GM23338 (cell line): ENCODE data around the gene HOXA9. TPM values are rescaled to one million over a fixed set of nuclear protein-coding genes. Genes with fewer than 3 reads are reported as not detected.

ENCODE experiments used
- ATAC-seq: fragments of 200-7000 bp; cut with Tn5 transposase; 3 replicates; pipeline ENCODE4 v1.9.1; 2020
- DNase-seq: peaks from one replicate; pipeline ENCODE4 v3.0.0-alpha.2; 2015; ENCODE audit warnings: low spot score
- H2AFZ ChIP-seq: fragments of 200-600 bp; sonication (generic); 2 replicates; pipeline ENCODE4 v1.8.0; 2016; ENCODE audit warnings: antibody characterized with exemption, mild to moderate bottlenecking, moderate library complexity
- H3F3A ChIP-seq: fragments of 200-600 bp; sonication (generic); replicated peaks from 2 replicates; pipeline ENCODE4 v1.8.0; 2017; ENCODE audit warnings: antibody characterized with exemption, mixed run types, low read depth
- H3K27ac ChIP-seq: fragments of 200-600 bp; sonication (generic); 2 replicates; pipeline ENCODE4 v1.6.1; 2016; ENCODE audit warnings: low read depth
- H3K27me3 ChIP-seq: fragments of 200-600 bp; sonication (generic); 2 replicates; pipeline ENCODE4 v1.8.0; 2016; ENCODE audit warnings: mild to moderate bottlenecking, mixed run types, moderate library complexity; ENCODE audit not compliant: insufficient read depth
- H3K36me3 ChIP-seq: fragments of 200-600 bp; sonication (generic); 2 replicates; pipeline ENCODE4 v1.8.0; 2016; ENCODE audit warnings: mild to moderate bottlenecking; ENCODE audit not compliant: insufficient read depth
- H3K4me1 ChIP-seq: fragments of 200-600 bp; sonication (generic); 2 replicates; pipeline ENCODE4 v1.8.0; 2016; ENCODE audit warnings: mild to moderate bottlenecking, moderate library complexity; ENCODE audit not compliant: insufficient read depth
- H3K4me2 ChIP-seq: fragments of 200-600 bp; sonication (generic); 2 replicates; pipeline ENCODE4 v1.7.1; 2017; ENCODE audit warnings: mixed run types
- H3K4me3 ChIP-seq: fragments of 200-600 bp; sonication (generic); 2 replicates; pipeline ENCODE4 v1.6.1; 2016; ENCODE audit warnings: mixed run types
- H3K79me2 ChIP-seq: fragments of 200-600 bp; sonication (generic); replicated peaks from 2 replicates; pipeline ENCODE4 v1.8.0; 2017; ENCODE audit warnings: mild to moderate bottlenecking; ENCODE audit not compliant: insufficient read depth
- H3K9me2 ChIP-seq: fragments of 200-600 bp; sonication (generic); 2 replicates; pipeline ENCODE4 v1.8.0; 2017; ENCODE audit not compliant: insufficient read depth
- H4K20me1 ChIP-seq: fragments of 200-600 bp; sonication (generic); replicated peaks from 2 replicates; pipeline ENCODE4 v1.8.0; 2017; ENCODE audit warnings: mild to moderate bottlenecking; ENCODE audit not compliant: insufficient read depth
- H3K27ac Mint-ChIP-seq: 2 replicates; pipeline ENCODE4 v1.8.0; 2020; ENCODE audit warnings: inconsistent platforms, mild to moderate bottlenecking, moderate library complexity, mixed read lengths
- H3K27me3 Mint-ChIP-seq: 3 replicates; pipeline ENCODE4 v1.8.0; 2022; ENCODE audit warnings: low read depth, mild to moderate bottlenecking, moderate library complexity, mixed read lengths, inconsistent platforms; ENCODE audit not compliant: insufficient read depth, poor library complexity
- H3K36me3 Mint-ChIP-seq: 3 replicates; pipeline ENCODE4 v1.8.0; 2021; ENCODE audit warnings: low read depth, mild to moderate bottlenecking, inconsistent platforms, moderate library complexity, mixed read lengths
- H3K4me1 Mint-ChIP-seq: 3 replicates; pipeline ENCODE4 v1.8.0; 2020; ENCODE audit warnings: mild to moderate bottlenecking, inconsistent platforms, mixed read lengths
- H3K4me3 Mint-ChIP-seq: 3 replicates; pipeline ENCODE4 v1.8.0; 2021; ENCODE audit warnings: moderate library complexity, mild to moderate bottlenecking, inconsistent platforms, mixed read lengths
- H3K9me3 Mint-ChIP-seq: 3 replicates; pipeline ENCODE4 v1.8.0; 2020; ENCODE audit warnings: moderate library complexity, mild to moderate bottlenecking, inconsistent platforms, mixed read lengths
- CREB1 ChIP-seq: fragments of 250-450 bp; sonication (Bioruptor Pico); IDR thresholded peaks from 2 replicates; pipeline ENCODE4 v1.5.0; 2020; ENCODE audit warnings: low read depth, mild to moderate bottlenecking, moderate library complexity
- EZH2 ChIP-seq: fragments of 200-600 bp; sonication (generic); IDR thresholded peaks from one replicate; pipeline ENCODE4 v1.8.0; 2017; ENCODE audit warnings: antibody characterized with exemption, mild to moderate bottlenecking, low read depth; ENCODE audit not compliant: unreplicated experiment
- EZH2phosphoT487 ChIP-seq: fragments of 200-600 bp; sonication (generic); IDR thresholded peaks from one replicate; pipeline ENCODE4 v1.8.1; 2018; ENCODE audit warnings: antibody characterized with exemption; ENCODE audit not compliant: unreplicated experiment
- JUNB ChIP-seq: IDR thresholded peaks from one replicate; pipeline ENCODE4 v1.6.1; 2016; ENCODE audit warnings: antibody characterized with exemption; ENCODE audit not compliant: unreplicated experiment
- NANOG ChIP-seq: IDR thresholded peaks from 2 replicates; pipeline ENCODE4 v1.6.1; 2016; ENCODE audit warnings: antibody characterized with exemption, borderline replicate concordance
- POLR2AphosphoS5 ChIP-seq: IDR thresholded peaks from 2 replicates; pipeline ENCODE4 v1.6.1; 2016; ENCODE audit warnings: antibody characterized with exemption, low read depth
- STAT1 ChIP-seq: IDR thresholded peaks from one replicate; pipeline ENCODE4 v1.6.1; 2016; ENCODE audit warnings: antibody characterized with exemption; ENCODE audit not compliant: unreplicated experiment
- ZNF114 ChIP-seq: fragments of 250-450 bp; sonication (Bioruptor Pico); IDR thresholded peaks from 2 replicates; pipeline ENCODE4 v1.5.0; 2020; ENCODE audit warnings: mild to moderate bottlenecking, moderate library complexity
- ZNF331 ChIP-seq: fragments of 250-450 bp; sonication (Bioruptor Pico); IDR thresholded peaks from 2 replicates; pipeline ENCODE4 v1.5.0; 2020; ENCODE audit warnings: low read depth, mild to moderate bottlenecking, moderate library complexity
- polyA plus RNA-seq: library from polyadenylated mRNA; unstranded; fragments of >200 nt; fragmentation: Nextera tagmentation; extraction: Ambion mirVana; gene quantifications from 2 replicates; pipeline ENCODE4 v1.2.1, GENCODE V29; 2016
- total RNA-seq: library from RNA; depleted of rRNA; stranded (reverse); fragments of >200 nt; shearing (Covaris generic); gene quantifications from 2 replicates; pipeline ENCODE4 v1.2.3, GENCODE V29; 2014
- TF ChIP-seq, protein P1 (sequence below): IDR thresholded peaks from one replicate; pipeline ENCODE4 v1.6.1; 2018; ENCODE audit warnings: antibody characterized with exemption; ENCODE audit not compliant: unreplicated experiment
- TF ChIP-seq, protein P2 (sequence below): IDR thresholded peaks from 2 replicates; pipeline ENCODE4 v1.6.1; 2016; ENCODE audit warnings: antibody characterized with exemption
- TF ChIP-seq, protein P3 (sequence below), 2 experiments: fragments of 200-600 bp in 1 of 2; sonication (generic) in 1 of 2; conservative IDR thresholded peaks; 2 replicates each; pipeline versions ENCODE4 v1.5.1 to v1.6.1; 2016 to 2017; ENCODE audit warnings: antibody characterized with exemption in 2 of 2, low read depth in 2 of 2, mild to moderate bottlenecking in 2 of 2, moderate library complexity in 1 of 2

The HOXA9 gene
- total and polyA plus RNA-seq, 2 experiments from 2014 or later, result not detected

DNA sequence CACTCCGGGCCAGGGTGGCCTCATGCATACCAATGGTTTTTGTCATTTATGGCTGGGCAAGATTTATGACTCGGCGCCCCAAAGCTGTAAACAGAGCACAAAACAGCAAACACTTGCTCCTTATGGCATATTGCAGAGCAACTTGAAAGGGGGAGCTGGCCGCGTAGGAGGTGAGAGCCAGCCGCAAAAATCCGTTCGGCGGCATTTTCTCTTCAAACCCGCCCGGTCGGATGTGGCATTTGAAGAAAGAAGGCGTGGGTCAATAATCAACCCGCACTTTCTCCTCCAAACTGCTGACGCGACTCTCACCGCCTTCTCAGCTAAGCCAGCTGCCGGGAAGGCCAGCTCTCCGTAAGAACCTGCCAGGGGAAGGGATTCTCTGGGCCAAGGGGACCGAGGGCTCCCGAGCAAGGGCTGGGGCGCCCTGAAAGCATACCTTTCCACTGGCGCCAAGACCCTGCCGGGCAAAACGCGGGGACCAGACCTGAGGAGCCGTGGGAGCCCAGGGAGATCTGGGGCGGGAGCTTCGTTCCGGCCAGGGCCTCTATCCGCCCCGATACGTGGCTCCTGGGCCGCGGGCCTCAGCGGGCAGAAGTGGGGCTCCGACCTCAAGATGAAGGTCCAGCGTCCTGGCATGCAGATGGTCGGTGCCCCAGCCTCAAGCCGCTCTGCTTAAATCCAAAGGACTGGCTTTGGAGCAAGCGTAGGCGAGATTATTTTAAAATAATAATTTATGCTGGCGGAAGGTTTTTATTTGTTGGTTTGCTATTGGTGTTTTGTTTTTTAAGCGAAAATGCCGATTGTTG, 49.9 kb downstream of the HOXA9 start:
- peak; percentile 63 for DNase-seq
- H3K36me3 Mint-ChIP-seq, result no peaks in the 10 kb centered on the region
- 0 out of 2 replicates have a peak overlapping the region, but pooled peaks have one; percentile 36 for H3K4me2 ChIP-seq
- 0 out of 2 replicates have a peak overlapping the region, but pooled peaks have one; percentile 26 for H3K4me3 ChIP-seq
- H3K4me3 Mint-ChIP-seq, result no peak overlapping the region
- peaks cover 67% of the 10 kb centered on the region for H4K20me1 ChIP-seq
- no peaks in the 10 kb centered on the region for H3K9me2 ChIP-seq
- no peaks in the 10 kb centered on the region for H3K79me2 ChIP-seq
- no peaks in the 10 kb centered on the region for H3K36me3 ChIP-seq
- H3K4me1 Mint-ChIP-seq, result peaks cover 13% of the 10 kb centered on the region
- no peak overlapping the region for H3K27ac Mint-ChIP-seq
- peaks cover 97% of the 10 kb centered on the region for H3K27me3 ChIP-seq
- peaks cover 46% of the 10 kb centered on the region for H3F3A ChIP-seq
- H2AFZ ChIP-seq, result no peak overlapping the region
- peaks cover 12% of the 10 kb centered on the region; the same call in 2 of the 3 replicates for H3K9me3 Mint-ChIP-seq
- H3K27me3 Mint-ChIP-seq, result peaks cover 95% of the 10 kb centered on the region
- TF ChIP-seq, protein P1, sequence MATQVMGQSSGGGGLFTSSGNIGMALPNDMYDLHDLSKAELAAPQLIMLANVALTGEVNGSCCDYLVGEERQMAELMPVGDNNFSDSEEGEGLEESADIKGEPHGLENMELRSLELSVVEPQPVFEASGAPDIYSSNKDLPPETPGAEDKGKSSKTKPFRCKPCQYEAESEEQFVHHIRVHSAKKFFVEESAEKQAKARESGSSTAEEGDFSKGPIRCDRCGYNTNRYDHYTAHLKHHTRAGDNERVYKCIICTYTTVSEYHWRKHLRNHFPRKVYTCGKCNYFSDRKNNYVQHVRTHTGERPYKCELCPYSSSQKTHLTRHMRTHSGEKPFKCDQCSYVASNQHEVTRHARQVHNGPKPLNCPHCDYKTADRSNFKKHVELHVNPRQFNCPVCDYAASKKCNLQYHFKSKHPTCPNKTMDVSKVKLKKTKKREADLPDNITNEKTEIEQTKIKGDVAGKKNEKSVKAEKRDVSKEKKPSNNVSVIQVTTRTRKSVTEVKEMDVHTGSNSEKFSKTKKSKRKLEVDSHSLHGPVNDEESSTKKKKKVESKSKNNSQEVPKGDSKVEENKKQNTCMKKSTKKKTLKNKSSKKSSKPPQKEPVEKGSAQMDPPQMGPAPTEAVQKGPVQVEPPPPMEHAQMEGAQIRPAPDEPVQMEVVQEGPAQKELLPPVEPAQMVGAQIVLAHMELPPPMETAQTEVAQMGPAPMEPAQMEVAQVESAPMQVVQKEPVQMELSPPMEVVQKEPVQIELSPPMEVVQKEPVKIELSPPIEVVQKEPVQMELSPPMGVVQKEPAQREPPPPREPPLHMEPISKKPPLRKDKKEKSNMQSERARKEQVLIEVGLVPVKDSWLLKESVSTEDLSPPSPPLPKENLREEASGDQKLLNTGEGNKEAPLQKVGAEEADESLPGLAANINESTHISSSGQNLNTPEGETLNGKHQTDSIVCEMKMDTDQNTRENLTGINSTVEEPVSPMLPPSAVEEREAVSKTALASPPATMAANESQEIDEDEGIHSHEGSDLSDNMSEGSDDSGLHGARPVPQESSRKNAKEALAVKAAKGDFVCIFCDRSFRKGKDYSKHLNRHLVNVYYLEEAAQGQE, result no peak
- TF ChIP-seq NANOG (no peak), EZH2 (peak; percentile 97), JUNB (no peak), EZH2phosphoT487 (peak; percentile 93)
- no peak overlapping the region for H3K27ac ChIP-seq
- ATAC-seq, result peak; percentile 9
- H3K4me1 ChIP-seq, result peaks cover 31% of the 10 kb centered on the region

DNA sequence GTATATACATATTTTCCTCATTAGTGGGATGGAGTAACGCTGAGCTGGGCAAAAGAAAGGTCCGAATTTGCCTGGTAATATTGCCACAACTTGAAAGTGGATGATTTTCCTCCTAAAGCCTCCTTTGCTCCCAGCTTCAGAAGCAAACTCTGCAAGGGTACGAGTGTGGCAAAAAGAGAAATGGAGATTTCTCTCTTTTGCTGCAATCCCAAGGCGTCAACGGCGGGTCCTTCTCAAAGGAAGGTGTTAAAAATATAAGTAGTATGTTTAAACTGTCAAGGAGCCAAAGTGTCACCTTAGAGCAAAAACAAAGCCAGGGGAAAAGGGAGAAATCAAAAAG, 50.5 kb downstream of the HOXA9 start:
- H3K79me2 ChIP-seq, result no peaks in the 10 kb centered on the region
- Mint-ChIP-seq H3K36me3 (no peaks in the 10 kb centered on the region), H3K27ac (no peak overlapping the region), H3K4me1 (peaks cover 13% of the 10 kb centered on the region), H3K27me3 (peaks cover 95% of the 10 kb centered on the region), H3K9me3 (peaks cover 12% of the 10 kb centered on the region; the same call in 2 of the 3 replicates), H3K4me3 (no peak overlapping the region)
- 0 out of 2 replicates have a peak overlapping the region, but pooled peaks have one; percentile 36 for H3K4me2 ChIP-seq
- H3K27ac ChIP-seq, result no peak overlapping the region
- 0 out of 2 replicates have a peak overlapping the region, but pooled peaks have one; percentile 26 for H3K4me3 ChIP-seq
- H3K27me3 ChIP-seq, result peaks cover 97% of the 10 kb centered on the region
- H2AFZ ChIP-seq, result no peak overlapping the region
- TF ChIP-seq, protein P2, sequence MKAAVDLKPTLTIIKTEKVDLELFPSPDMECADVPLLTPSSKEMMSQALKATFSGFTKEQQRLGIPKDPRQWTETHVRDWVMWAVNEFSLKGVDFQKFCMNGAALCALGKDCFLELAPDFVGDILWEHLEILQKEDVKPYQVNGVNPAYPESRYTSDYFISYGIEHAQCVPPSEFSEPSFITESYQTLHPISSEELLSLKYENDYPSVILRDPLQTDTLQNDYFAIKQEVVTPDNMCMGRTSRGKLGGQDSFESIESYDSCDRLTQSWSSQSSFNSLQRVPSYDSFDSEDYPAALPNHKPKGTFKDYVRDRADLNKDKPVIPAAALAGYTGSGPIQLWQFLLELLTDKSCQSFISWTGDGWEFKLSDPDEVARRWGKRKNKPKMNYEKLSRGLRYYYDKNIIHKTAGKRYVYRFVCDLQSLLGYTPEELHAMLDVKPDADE, result no peak
- TF ChIP-seq EZH2phosphoT487 (no peak), ZNF331 (CRISPR knock-in tag) (no peak), POLR2AphosphoS5 (no peak), STAT1 (no peak), CREB1 (no peak), ZNF114 (CRISPR knock-in tag) (no peak), EZH2 (no peak), JUNB (no peak)
- TF ChIP-seq, protein P3, sequence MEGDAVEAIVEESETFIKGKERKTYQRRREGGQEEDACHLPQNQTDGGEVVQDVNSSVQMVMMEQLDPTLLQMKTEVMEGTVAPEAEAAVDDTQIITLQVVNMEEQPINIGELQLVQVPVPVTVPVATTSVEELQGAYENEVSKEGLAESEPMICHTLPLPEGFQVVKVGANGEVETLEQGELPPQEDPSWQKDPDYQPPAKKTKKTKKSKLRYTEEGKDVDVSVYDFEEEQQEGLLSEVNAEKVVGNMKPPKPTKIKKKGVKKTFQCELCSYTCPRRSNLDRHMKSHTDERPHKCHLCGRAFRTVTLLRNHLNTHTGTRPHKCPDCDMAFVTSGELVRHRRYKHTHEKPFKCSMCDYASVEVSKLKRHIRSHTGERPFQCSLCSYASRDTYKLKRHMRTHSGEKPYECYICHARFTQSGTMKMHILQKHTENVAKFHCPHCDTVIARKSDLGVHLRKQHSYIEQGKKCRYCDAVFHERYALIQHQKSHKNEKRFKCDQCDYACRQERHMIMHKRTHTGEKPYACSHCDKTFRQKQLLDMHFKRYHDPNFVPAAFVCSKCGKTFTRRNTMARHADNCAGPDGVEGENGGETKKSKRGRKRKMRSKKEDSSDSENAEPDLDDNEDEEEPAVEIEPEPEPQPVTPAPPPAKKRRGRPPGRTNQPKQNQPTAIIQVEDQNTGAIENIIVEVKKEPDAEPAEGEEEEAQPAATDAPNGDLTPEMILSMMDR (conservative IDR thresholded peaks at IDR 0.05; ENCODE audit: low read depth in 2 of 2), result no peak
- TF ChIP-seq, protein P1, result no peak
- DNase-seq, result no peak
- H3K4me1 ChIP-seq, result peaks cover 31% of the 10 kb centered on the region
- no peaks in the 10 kb centered on the region for H3K9me2 ChIP-seq
- no peaks in the 10 kb centered on the region for H3K36me3 ChIP-seq
- peaks cover 66% of the 10 kb centered on the region for H4K20me1 ChIP-seq
- ATAC-seq, result no peak
- H3F3A ChIP-seq, result peaks cover 49% of the 10 kb centered on the region
